Keratinocyte (primary cell): ENCODE data around the gene APC. TPM values are rescaled to one million over a fixed set of nuclear protein-coding genes. Genes with fewer than 3 reads are reported as not detected.

ENCODE experiments used
- DNase-seq: peaks from one replicate; pipeline ENCODE4 v3.0.0-alpha.2; 2011; ENCODE audit warnings: low read depth, missing footprints, low spot score
- FAIRE-seq: peaks from 2 replicates; lab custom pipeline; 2011; peaks lifted over from hg19 to GRCh38; lab: Jason Lieb, UNC
- H2AFZ ChIP-seq: 2 replicates; pipeline ENCODE4 v1.6.0; 2012; ENCODE audit warnings: low read length, control low read depth, inconsistent platforms; ENCODE audit not compliant: control insufficient read depth
- H3K27ac ChIP-seq: 2 replicates; pipeline ENCODE4 v1.5.1; 2011; ENCODE audit warnings: low read length; ENCODE audit not compliant: control insufficient read depth, insufficient read depth
- H3K27me3 ChIP-seq: 3 replicates; pipeline ENCODE4 v1.6.0; 2011; ENCODE audit warnings: low read length; ENCODE audit not compliant: control insufficient read depth, insufficient read depth; ENCODE audit errors: extremely low read depth
- H3K36me3 ChIP-seq, 2 experiments: 2 replicates in 1 of 2; 3 replicates in 1 of 2; pipeline ENCODE4 v1.5.1; 2011; ENCODE audit warnings: low read length in 2 of 2, mild to moderate bottlenecking in 1 of 2; ENCODE audit not compliant: control insufficient read depth in 2 of 2, insufficient read depth in 2 of 2; ENCODE audit errors: extremely low read depth in 1 of 2
- H3K4me1 ChIP-seq: 3 replicates; pipeline ENCODE4 v1.5.1; 2011; ENCODE audit warnings: low read length; ENCODE audit not compliant: control insufficient read depth, insufficient read depth; ENCODE audit errors: extremely low read depth
- H3K4me2 ChIP-seq: 3 replicates; pipeline ENCODE4 v1.6.0; 2011; ENCODE audit warnings: low read depth, low read length; ENCODE audit not compliant: control insufficient read depth, insufficient read depth; ENCODE audit errors: extremely low read depth
- H3K4me3 ChIP-seq, 3 experiments: fragments of 200-600 bp in 1 of 3; sonication (generic) in 1 of 3; 2 replicates in 2 of 3; 3 replicates in 1 of 3; pipeline ENCODE4 v1.5.1; 2011 to 2016; ENCODE audit warnings: low read length in 3 of 3, mild to moderate bottlenecking in 3 of 3, control low read depth in 2 of 3, inconsistent platforms in 1 of 3, low read depth in 1 of 3, mixed read lengths in 1 of 3, mixed run types in 1 of 3, moderate library complexity in 1 of 3; ENCODE audit not compliant: control insufficient read depth in 2 of 3, insufficient read depth in 2 of 3; ENCODE audit errors: extremely low read depth in 1 of 3
- H3K79me2 ChIP-seq: 2 replicates; pipeline ENCODE4 v1.6.0; 2012; ENCODE audit warnings: low read length; ENCODE audit not compliant: control insufficient read depth, insufficient read depth
- H3K9ac ChIP-seq: 3 replicates; pipeline ENCODE4 v1.6.0; 2011; ENCODE audit warnings: low read length; ENCODE audit not compliant: control insufficient read depth, insufficient read depth; ENCODE audit errors: extremely low read depth
- H3K9me1 ChIP-seq: 3 replicates; pipeline ENCODE4 v1.6.0; 2011; ENCODE audit warnings: low read length; ENCODE audit not compliant: control insufficient read depth, insufficient read depth; ENCODE audit errors: extremely low read depth
- H3K9me3 ChIP-seq: 2 replicates; pipeline ENCODE4 v1.5.1; 2012; ENCODE audit warnings: low read depth, low read length; ENCODE audit not compliant: control insufficient read depth
- H4K20me1 ChIP-seq: 3 replicates; pipeline ENCODE4 v1.6.0; 2011; ENCODE audit warnings: low read length; ENCODE audit not compliant: control insufficient read depth, insufficient read depth; ENCODE audit errors: extremely low read depth
- CTCF ChIP-seq, 3 experiments: IDR thresholded peaks in 1 of 3; conservative IDR thresholded peaks in 1 of 3; optimal IDR thresholded peaks in 1 of 3; 2 replicates in 2 of 3; 3 replicates in 1 of 3; pipeline versions ENCODE3 to v1.5.1; 2011; ENCODE audit warnings: low read length in 3 of 3, mild to moderate bottlenecking in 3 of 3, moderate library complexity in 2 of 3, control low read depth in 1 of 3, inconsistent platforms in 1 of 3; ENCODE audit not compliant: insufficient read depth in 2 of 3; ENCODE audit errors: extremely low read depth in 1 of 3
- EZH2 ChIP-seq: IDR thresholded peaks from one replicate; pipeline ENCODE4 v1.6.1; 2012; ENCODE audit warnings: inconsistent platforms, mild to moderate bottlenecking, low read length, moderate library complexity
- dilution Hi-C: fragments of 300-500 bp; cut with MboI; formaldehyde crosslinking; loops from one replicate; pipeline ENCODE4 v1.7.0; 2020; ENCODE audit warnings: low sequenced_read_pairs; ENCODE audit not compliant: extremely low pct_ligation_motif_present
- polyA plus RNA-seq, 5 experiments: library from polyadenylated mRNA; depleted of rRNA in 3 of 5; stranded (reverse) in 3 of 5; stranded (forward) in 1 of 5; unstranded in 1 of 5; fragments of >200 nt; gene quantifications; 1 replicate in 1 of 5; 2 replicates in 3 of 5; 3 replicates in 1 of 5; pipeline versions ENCODE4 v1.2.1 to v1.2.3, GENCODE V29; 2011 to 2012; ENCODE audit warnings: missing spikeins in 2 of 5, low read depth in 1 of 5, low replicate concordance in 1 of 5

The APC gene
- polyA plus RNA-seq, 1 donor (not counting 4 experiments of a cell fraction or from before 2014, with no cell fraction given): 16.5 TPM

- DNase-seq (no peak), FAIRE-seq (no peak)
- no peaks in the 10 kb centered on the region for H3K9me3 ChIP-seq
- H3K27ac ChIP-seq: no peak overlapping the region
- no peak overlapping the region for H3K4me2 ChIP-seq
- no peak overlapping the region for H3K9ac ChIP-seq
- no peaks in the 10 kb centered on the region for H3K9me1 ChIP-seq
- dilution Hi-C loops: no loop called here
- no peaks in the 10 kb centered on the region for H3K36me3 ChIP-seq
- H3K4me1 ChIP-seq: no peaks in the 10 kb centered on the region
- no peaks in the 10 kb centered on the region for H4K20me1 ChIP-seq
- H2AFZ ChIP-seq: no peak overlapping the region
- H3K79me2 ChIP-seq: no peaks in the 10 kb centered on the region
- TF ChIP-seq EZH2 (no peak), CTCF (optimal IDR thresholded peaks at IDR 0.05 in 1 of 3, IDR thresholded peaks at IDR 0.05 in 1 of 3, conservative IDR thresholded peaks at IDR 0.05 in 1 of 3; ENCODE audit: extremely low read depth in 1 of 3, insufficient read depth in 2 of 3, low read length in 3 of 3) (no peak)
- H3K4me3 ChIP-seq: no peak overlapping the region
- no peaks in the 10 kb centered on the region for H3K27me3 ChIP-seq
These were observed 73.3 kb downstream of the APC start for GRCh38 chr5:112811023-112811422.

- Histone ChIP-seq H3K9ac (no peak overlapping the region), H3K9me3 (no peaks in the 10 kb centered on the region), H3K4me2 (no peak overlapping the region), H3K4me1 (no peaks in the 10 kb centered on the region), H3K36me3 (no peaks in the 10 kb centered on the region), H4K20me1 (no peaks in the 10 kb centered on the region), H3K4me3 (no peak overlapping the region), H3K27ac (no peak overlapping the region), H3K9me1 (no peaks in the 10 kb centered on the region), H3K27me3 (no peaks in the 10 kb centered on the region), H3K79me2 (no peaks in the 10 kb centered on the region), H2AFZ (no peak overlapping the region)
- FAIRE-seq (no peak), DNase-seq (no peak)
- TF ChIP-seq EZH2 (no peak), CTCF (optimal IDR thresholded peaks at IDR 0.05 in 1 of 3, IDR thresholded peaks at IDR 0.05 in 1 of 3, conservative IDR thresholded peaks at IDR 0.05 in 1 of 3; ENCODE audit: extremely low read depth in 1 of 3, insufficient read depth in 2 of 3, low read length in 3 of 3) (no peak)
- dilution Hi-C loops: no loop called here
These were observed 74.9 kb downstream of the APC start for GRCh38 chr5:112812549-112812948.
